GM12891 (cell line): ENCODE data around the gene SYNPR.

Experiments used
- POLR2A ChIP-seq: IDR thresholded peaks from 2 replicates; pipeline ENCODE4 v1.6.1; 2011; ENCODE audit warnings: low read depth, low read length, control low read depth
- POLR2AphosphoS5 ChIP-seq: IDR thresholded peaks from 2 replicates; pipeline ENCODE4 v1.6.1; 2011; ENCODE audit warnings: low read depth, low read length, control low read depth

DNA sequence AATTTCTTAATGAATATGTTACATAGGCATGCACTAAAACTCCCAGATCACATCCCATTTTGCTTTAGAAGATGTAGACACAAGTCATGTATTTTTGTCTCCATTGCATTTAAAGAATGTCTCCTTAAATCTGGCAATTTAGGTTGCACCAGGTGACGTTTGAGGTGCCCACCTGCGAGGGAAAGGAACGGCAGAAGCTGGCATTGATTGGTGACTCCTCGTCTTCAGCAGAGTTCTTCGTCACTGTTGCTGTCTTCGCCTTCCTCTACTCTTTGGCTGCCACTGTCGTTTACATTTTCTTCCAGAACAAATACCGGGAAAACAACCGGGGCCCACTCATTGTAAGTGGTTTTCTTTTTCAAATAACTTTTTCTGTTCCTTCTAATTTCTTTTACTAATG lies 278.3 kb downstream of the SYNPR start:
- TF ChIP-seq POLR2AphosphoS5: no peak
- TF ChIP-seq POLR2A: no peak
